ENCODE measurements around the gene RIN3.

Gene RIN3

GRCh38 chr14:92685784-92686355 is 172.3 kb downstream of the RIN3 start:
- Mint-ChIP-seq H3K27ac (no peak overlapping the region), H3K4me3 (no peak overlapping the region), H3K36me3 (ENCODE audit: low read depth) (peaks cover 16% of the 10 kb centered on the region), H3K27me3 (ENCODE audit: low read depth) (no peaks in the 10 kb centered on the region), H3K4me1 (ENCODE audit: low read depth) (peaks cover 6% of the 10 kb centered on the region), H3K9me3 (no peaks in the 10 kb centered on the region)

- Mint-ChIP-seq H3K4me3 (no peak overlapping the region), H3K27ac (no peak overlapping the region), H3K9me3 (no peaks in the 10 kb centered on the region), H3K4me1 (ENCODE audit: low read depth) (peaks cover under 1% of the 10 kb centered on the region), H3K36me3 (ENCODE audit: low read depth) (peaks cover 10% of the 10 kb centered on the region), H3K27me3 (ENCODE audit: low read depth) (no peaks in the 10 kb centered on the region)
These were observed 172.9 kb downstream of the RIN3 start for GRCh38 chr14:92686411-92686899.

- no peak overlapping the region for H3K27ac Mint-ChIP-seq
- H3K36me3 Mint-ChIP-seq (ENCODE audit: low read depth): peaks cover 10% of the 10 kb centered on the region
- no peaks in the 10 kb centered on the region for H3K4me1 Mint-ChIP-seq (ENCODE audit: low read depth)
- H3K27me3 Mint-ChIP-seq (ENCODE audit: low read depth): no peaks in the 10 kb centered on the region
- H3K4me3 Mint-ChIP-seq: no peak overlapping the region
- no peaks in the 10 kb centered on the region for H3K9me3 Mint-ChIP-seq
These were observed 173.4 kb downstream of the RIN3 start for GRCh38 chr14:92686900-92687427.

GRCh38 chr14:92687681-92688433 is 174.3 kb downstream of the RIN3 start:
- Mint-ChIP-seq H3K36me3 (ENCODE audit: low read depth) (peaks cover 6% of the 10 kb centered on the region), H3K4me1 (ENCODE audit: low read depth) (no peaks in the 10 kb centered on the region), H3K9me3 (no peaks in the 10 kb centered on the region), H3K4me3 (no peak overlapping the region), H3K27ac (no peak overlapping the region), H3K27me3 (ENCODE audit: low read depth) (no peaks in the 10 kb centered on the region)

- H3K27ac Mint-ChIP-seq: no peak overlapping the region
- no peaks in the 10 kb centered on the region for H3K4me1 Mint-ChIP-seq (ENCODE audit: low read depth)
- H3K36me3 Mint-ChIP-seq (ENCODE audit: low read depth): peaks cover 6% of the 10 kb centered on the region
- no peak overlapping the region for H3K4me3 Mint-ChIP-seq
- no peaks in the 10 kb centered on the region for H3K27me3 Mint-ChIP-seq (ENCODE audit: low read depth)
- no peaks in the 10 kb centered on the region for H3K9me3 Mint-ChIP-seq
These were observed 175.1 kb downstream of the RIN3 start for GRCh38 chr14:92688434-92689375.

- Mint-ChIP-seq H3K4me1 (ENCODE audit: low read depth) (no peaks in the 10 kb centered on the region), H3K4me3 (no peak overlapping the region), H3K27me3 (ENCODE audit: low read depth) (peaks cover 11% of the 10 kb centered on the region), H3K36me3 (ENCODE audit: low read depth) (peaks cover 6% of the 10 kb centered on the region), H3K27ac (no peak overlapping the region), H3K9me3 (no peaks in the 10 kb centered on the region)
These were observed 176.8 kb downstream of the RIN3 start for GRCh38 chr14:92690171-92691011.

GRCh38 chr14:92692822-92693226 is 179.2 kb downstream of the RIN3 start:
- Mint-ChIP-seq H3K27me3 (ENCODE audit: low read depth) (peaks cover 24% of the 10 kb centered on the region), H3K27ac (no peak overlapping the region), H3K4me3 (no peak overlapping the region), H3K9me3 (no peaks in the 10 kb centered on the region), H3K36me3 (ENCODE audit: low read depth) (no peaks in the 10 kb centered on the region), H3K4me1 (ENCODE audit: low read depth) (no peaks in the 10 kb centered on the region)

GRCh38 chr14:92693998-92694795 is 180.6 kb downstream of the RIN3 start:
- Mint-ChIP-seq H3K27me3 (ENCODE audit: low read depth) (peaks cover 30% of the 10 kb centered on the region), H3K36me3 (ENCODE audit: low read depth) (no peaks in the 10 kb centered on the region), H3K27ac (no peak overlapping the region), H3K9me3 (no peaks in the 10 kb centered on the region), H3K4me1 (ENCODE audit: low read depth) (no peaks in the 10 kb centered on the region), H3K4me3 (no peak overlapping the region)

GRCh38 chr14:92694807-92695206 is 181.2 kb downstream of the RIN3 start:
- H3K27me3 Mint-ChIP-seq (ENCODE audit: low read depth): peaks cover 30% of the 10 kb centered on the region
- H3K9me3 Mint-ChIP-seq: no peaks in the 10 kb centered on the region
- no peak overlapping the region for H3K4me3 Mint-ChIP-seq
- H3K36me3 Mint-ChIP-seq (ENCODE audit: low read depth): no peaks in the 10 kb centered on the region
- no peaks in the 10 kb centered on the region for H3K4me1 Mint-ChIP-seq (ENCODE audit: low read depth)
- H3K27ac Mint-ChIP-seq: no peak overlapping the region

GRCh38 chr14:92695562-92695961 is 182.0 kb downstream of the RIN3 start:
- Mint-ChIP-seq H3K9me3 (no peaks in the 10 kb centered on the region), H3K27ac (no peak overlapping the region), H3K36me3 (ENCODE audit: low read depth) (no peaks in the 10 kb centered on the region), H3K4me3 (no peak overlapping the region), H3K27me3 (ENCODE audit: low read depth) (peaks cover 30% of the 10 kb centered on the region), H3K4me1 (ENCODE audit: low read depth) (no peaks in the 10 kb centered on the region)

- Mint-ChIP-seq H3K36me3 (ENCODE audit: low read depth) (no peaks in the 10 kb centered on the region), H3K27ac (no peak overlapping the region), H3K4me1 (ENCODE audit: low read depth) (no peaks in the 10 kb centered on the region), H3K4me3 (no peak overlapping the region), H3K27me3 (ENCODE audit: low read depth) (peaks cover 36% of the 10 kb centered on the region), H3K9me3 (no peaks in the 10 kb centered on the region)
These were observed 182.8 kb downstream of the RIN3 start for GRCh38 chr14:92696366-92696765.

GRCh38 chr14:92698393-92698792 is 184.8 kb downstream of the RIN3 start:
- H3K27ac Mint-ChIP-seq: no peak overlapping the region
- H3K36me3 Mint-ChIP-seq (ENCODE audit: low read depth): no peaks in the 10 kb centered on the region
- peaks cover 38% of the 10 kb centered on the region for H3K27me3 Mint-ChIP-seq (ENCODE audit: low read depth)
- no peak overlapping the region for H3K4me3 Mint-ChIP-seq
- H3K9me3 Mint-ChIP-seq: no peaks in the 10 kb centered on the region
- H3K4me1 Mint-ChIP-seq (ENCODE audit: low read depth): no peaks in the 10 kb centered on the region

GRCh38 chr14:92701826-92702225 is 188.2 kb downstream of the RIN3 start:
- peaks cover 21% of the 10 kb centered on the region for H3K27me3 Mint-ChIP-seq (ENCODE audit: low read depth)
- no peaks in the 10 kb centered on the region for H3K9me3 Mint-ChIP-seq
- H3K36me3 Mint-ChIP-seq (ENCODE audit: low read depth): no peaks in the 10 kb centered on the region
- no peaks in the 10 kb centered on the region for H3K4me1 Mint-ChIP-seq (ENCODE audit: low read depth)
- H3K4me3 Mint-ChIP-seq: no peak overlapping the region
- no peak overlapping the region for H3K27ac Mint-ChIP-seq
